GM21723 (cell line): ENCODE measurements around the gene MMP13.
"Not testable (repeated sequence)": the region's sequence is repeated elsewhere in the genome, so short reads cannot be mapped to it uniquely, and the experiment has no call there.

Experiments used
- ATAC-seq: cut with Tn5 transposase; IDR thresholded peaks from one replicate; pipeline ENCODE4 v1.9.1; 2021; ENCODE audit warnings: mild to moderate bottlenecking, moderate library complexity; ENCODE audit not compliant: unreplicated experiment

The MMP13 gene

GRCh38 chr11:102903895-102904294 is 51.6 kb downstream of the MMP13 start:
- ATAC-seq: not testable (repeated sequence)

GRCh38 chr11:102900346-102900745 is 55.2 kb downstream of the MMP13 start:
- no peak for ATAC-seq
